HUES48 (cell line): Measurements from ENCODE around the gene SPINK6.

Experiments
- H3K27ac ChIP-seq: one replicate; pipeline ENCODE4 v1.7.0; 2013; ENCODE audit warnings: low read depth, low read length, inconsistent platforms
- H3K27me3 ChIP-seq: 2 replicates; pipeline ENCODE4 v1.6.1; 2013; ENCODE audit warnings: mild to moderate bottlenecking, low read length; ENCODE audit not compliant: control insufficient read depth, insufficient read depth
- H3K36me3 ChIP-seq: 2 replicates; pipeline ENCODE4 v1.6.1; 2013; ENCODE audit warnings: low read length; ENCODE audit not compliant: control insufficient read depth, insufficient read depth
- H3K4me1 ChIP-seq: 2 replicates; pipeline ENCODE4 v1.6.1; 2013; ENCODE audit warnings: mild to moderate bottlenecking, low read length; ENCODE audit not compliant: control insufficient read depth, insufficient read depth
- H3K4me3 ChIP-seq: 2 replicates; pipeline ENCODE4 v1.5.1; 2013; ENCODE audit warnings: mild to moderate bottlenecking, low read depth, low read length
- H3K9ac ChIP-seq: 2 replicates; pipeline ENCODE4 v1.6.1; 2013; ENCODE audit warnings: mild to moderate bottlenecking, low read depth, low read length, moderate library complexity
- H3K9me3 ChIP-seq: 2 replicates; pipeline ENCODE4 v1.6.1; 2013; ENCODE audit warnings: low read length; ENCODE audit not compliant: control insufficient read depth, insufficient read depth

Gene SPINK6

GRCh38 chr5:148224117-148224742 is 21.4 kb downstream of the SPINK6 start:
- Histone ChIP-seq H3K36me3 (no peaks in the 10 kb centered on the region), H3K4me3 (no peak overlapping the region), H3K27me3 (no peaks in the 10 kb centered on the region), H3K4me1 (no peaks in the 10 kb centered on the region), H3K9ac (no peak overlapping the region), H3K9me3 (no peaks in the 10 kb centered on the region), H3K27ac (no peak overlapping the region)

- no peaks in the 10 kb centered on the region for H3K4me1 ChIP-seq
- H3K27me3 ChIP-seq = no peaks in the 10 kb centered on the region
- no peak overlapping the region for H3K9ac ChIP-seq
- no peak overlapping the region for H3K4me3 ChIP-seq
- no peaks in the 10 kb centered on the region for H3K9me3 ChIP-seq
- H3K36me3 ChIP-seq = no peaks in the 10 kb centered on the region
- no peak overlapping the region for H3K27ac ChIP-seq
These were observed 25.6 kb downstream of the SPINK6 start for GRCh38 chr5:148228392-148228984.

- H3K9ac ChIP-seq = no peak overlapping the region
- no peak overlapping the region for H3K27ac ChIP-seq
- H3K27me3 ChIP-seq = no peaks in the 10 kb centered on the region
- H3K4me3 ChIP-seq = no peak overlapping the region
- H3K36me3 ChIP-seq = no peaks in the 10 kb centered on the region
- H3K9me3 ChIP-seq = no peaks in the 10 kb centered on the region
- H3K4me1 ChIP-seq = no peaks in the 10 kb centered on the region
These were observed 27.0 kb downstream of the SPINK6 start for GRCh38 chr5:148229840-148230239.

GRCh38 chr5:148230240-148230639 is 27.4 kb downstream of the SPINK6 start:
- H3K27me3 ChIP-seq = no peaks in the 10 kb centered on the region
- no peak overlapping the region for H3K9ac ChIP-seq
- no peaks in the 10 kb centered on the region for H3K9me3 ChIP-seq
- H3K4me3 ChIP-seq = no peak overlapping the region
- H3K4me1 ChIP-seq = no peaks in the 10 kb centered on the region
- H3K27ac ChIP-seq = no peak overlapping the region
- H3K36me3 ChIP-seq = no peaks in the 10 kb centered on the region

GRCh38 chr5:148237785-148238417 is 35.1 kb downstream of the SPINK6 start:
- Histone ChIP-seq H3K27ac (no peak overlapping the region), H3K36me3 (no peaks in the 10 kb centered on the region)

GRCh38 chr5:148238418-148238794 is 35.6 kb downstream of the SPINK6 start, which contains the start of gene MARCOL:
Gene MARCOL (plus strand): TSS chr5:148238525. CDS start chr5:148238598, 73 bp downstream.
- Histone ChIP-seq H3K27me3 (no peaks in the 10 kb centered on the region), H3K9ac (no peak within 1 kb of the TSS), H3K9me3 (no peaks in the 10 kb centered on the region), H3K36me3 (no peaks in the 10 kb centered on the region), H3K27ac (no peak within 1 kb of the TSS), H3K4me1 (no peaks in the 10 kb centered on the region), H3K4me3 (no peak within 1 kb of the TSS)

More at GRCh38 chr5:148237785-148238417, 35.1 kb downstream of the SPINK6 start:
- no peak overlapping the region for H3K4me3 ChIP-seq
- H3K27me3 ChIP-seq = no peaks in the 10 kb centered on the region
- no peaks in the 10 kb centered on the region for H3K4me1 ChIP-seq
- no peak overlapping the region for H3K9ac ChIP-seq
- no peaks in the 10 kb centered on the region for H3K9me3 ChIP-seq

- no peaks in the 10 kb centered on the region for H3K36me3 ChIP-seq
- H3K4me1 ChIP-seq = no peaks in the 10 kb centered on the region
- H3K27me3 ChIP-seq = no peaks in the 10 kb centered on the region
- no peak overlapping the region for H3K9ac ChIP-seq
- no peak overlapping the region for H3K27ac ChIP-seq
- no peak overlapping the region for H3K4me3 ChIP-seq
- H3K9me3 ChIP-seq = no peaks in the 10 kb centered on the region
These were observed 46.1 kb downstream of the SPINK6 start for GRCh38 chr5:148248894-148249293.

GRCh38 chr5:148255456-148255855 is 52.6 kb downstream of the SPINK6 start:
- Histone ChIP-seq H3K9ac (no peak overlapping the region), H3K27me3 (no peaks in the 10 kb centered on the region), H3K36me3 (no peaks in the 10 kb centered on the region), H3K9me3 (no peaks in the 10 kb centered on the region), H3K27ac (no peak overlapping the region), H3K4me3 (no peak overlapping the region), H3K4me1 (no peaks in the 10 kb centered on the region)

- Histone ChIP-seq H3K9me3 (no peaks in the 10 kb centered on the region), H3K4me3 (no peak overlapping the region), H3K4me1 (no peaks in the 10 kb centered on the region), H3K36me3 (no peaks in the 10 kb centered on the region), H3K27ac (no peak overlapping the region), H3K27me3 (no peaks in the 10 kb centered on the region), H3K9ac (no peak overlapping the region)
These were observed 56.4 kb downstream of the SPINK6 start for GRCh38 chr5:148259288-148259687.

GRCh38 chr5:148261221-148261620 is 58.4 kb downstream of the SPINK6 start:
- no peaks in the 10 kb centered on the region for H3K4me1 ChIP-seq
- H3K27me3 ChIP-seq = no peaks in the 10 kb centered on the region
- H3K36me3 ChIP-seq = no peaks in the 10 kb centered on the region
- H3K9ac ChIP-seq = no peak overlapping the region
- no peaks in the 10 kb centered on the region for H3K9me3 ChIP-seq
- H3K4me3 ChIP-seq = no peak overlapping the region
- H3K27ac ChIP-seq = no peak overlapping the region
